ENCODE data around the gene RETSAT.

GRCh38 chr2:85397925-85398331 is 43.6 kb upstream of the RETSAT start:
- TF ChIP-seq CTCF (IDR thresholded peaks at IDR 0.05; ENCODE audit: low read depth, low read length, poor library complexity, severe bottlenecking) (no peak), EZH2phosphoT487 (IDR thresholded peaks at IDR 0.05; ENCODE audit: borderline replicate concordance, low read length) (no peak)
